ENCODE data around the gene P2RY2.
"Not testable (repeated sequence)": the region's sequence is repeated elsewhere in the genome, so short reads cannot be mapped to it uniquely, and the experiment has no call there.

P2RY2 gene

DNA sequence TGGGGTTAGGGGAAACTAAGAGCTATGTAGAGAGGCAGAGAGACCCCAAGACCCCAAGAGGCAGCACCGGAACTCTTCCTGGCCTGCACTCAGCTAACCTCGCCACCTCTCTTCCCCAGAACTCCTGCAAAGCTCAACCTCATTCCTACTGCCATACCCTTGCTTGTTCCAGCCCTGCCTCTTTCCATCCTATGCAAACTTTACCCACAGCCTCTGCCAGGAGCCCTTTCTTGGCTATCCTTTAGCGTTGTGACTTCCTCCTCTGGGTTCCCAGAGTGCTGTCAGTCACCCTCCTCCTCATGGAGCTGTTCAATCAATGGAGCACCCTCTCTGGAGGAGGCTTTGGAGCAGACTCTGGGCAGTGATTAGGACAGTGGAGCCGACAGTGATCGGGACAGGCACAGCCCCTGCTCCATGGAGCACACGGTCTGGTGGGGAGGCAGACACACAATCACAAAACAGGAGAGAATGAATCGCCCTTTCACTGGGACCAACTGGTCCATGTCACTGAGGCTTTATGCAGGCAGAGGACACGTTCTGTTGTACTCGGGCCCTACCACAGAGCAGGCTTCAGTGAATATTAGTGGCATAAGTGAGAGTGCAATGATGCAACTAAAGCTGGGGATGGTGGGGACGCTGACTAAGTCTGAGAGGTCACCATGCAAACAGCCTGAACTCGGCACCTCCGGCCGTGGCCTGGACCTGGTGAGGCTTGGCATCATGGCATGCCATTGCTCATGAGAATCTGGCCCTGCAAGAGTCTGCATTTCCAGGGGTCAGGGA lies 24.6 kb upstream of the P2RY2 start:
- Mint-ChIP-seq H3K9me3 (no peaks in the 10 kb centered on the region), H3K27ac (no peak overlapping the region), H3K36me3 (ENCODE audit: low read depth) (no peaks in the 10 kb centered on the region), H3K27me3 (ENCODE audit: low read depth) (peaks cover 7% of the 10 kb centered on the region), H3K4me1 (ENCODE audit: low read depth) (peaks cover 9% of the 10 kb centered on the region), H3K4me3 (no peak overlapping the region)
- DNase-seq (ENCODE audit: low spot score), result no peak

DNA sequence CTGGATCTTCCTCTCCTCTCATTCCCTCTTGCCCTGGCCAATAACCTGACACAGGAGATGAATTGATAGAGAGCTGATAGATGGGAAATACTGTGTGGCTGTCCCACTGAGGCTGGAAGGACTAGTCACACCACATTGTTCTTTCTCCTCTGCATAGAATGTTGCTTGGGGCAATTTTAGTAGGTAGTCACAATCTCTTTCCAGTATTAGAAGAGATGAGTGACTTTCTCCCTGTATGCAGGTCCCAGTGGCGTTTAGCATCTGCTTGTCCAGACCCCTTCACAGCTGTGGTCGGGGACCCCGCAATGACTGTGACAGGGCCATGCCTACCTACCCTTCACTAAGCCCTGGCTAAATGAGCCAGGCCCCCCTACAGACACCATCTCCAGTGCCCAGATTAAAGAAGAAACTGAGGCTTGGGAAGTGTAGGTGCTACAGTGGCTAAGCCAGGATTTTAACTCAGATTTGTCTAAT lies 24.0 kb upstream of the P2RY2 start:
- H3K9me3 Mint-ChIP-seq, result no peaks in the 10 kb centered on the region
- no peak overlapping the region for H3K27ac Mint-ChIP-seq
- peaks cover 9% of the 10 kb centered on the region for H3K27me3 Mint-ChIP-seq (ENCODE audit: low read depth)
- peaks cover 9% of the 10 kb centered on the region for H3K4me1 Mint-ChIP-seq (ENCODE audit: low read depth)
- DNase-seq (ENCODE audit: low spot score), result no peak
- no peak overlapping the region for H3K4me3 Mint-ChIP-seq
- no peaks in the 10 kb centered on the region for H3K36me3 Mint-ChIP-seq (ENCODE audit: low read depth)

DNA sequence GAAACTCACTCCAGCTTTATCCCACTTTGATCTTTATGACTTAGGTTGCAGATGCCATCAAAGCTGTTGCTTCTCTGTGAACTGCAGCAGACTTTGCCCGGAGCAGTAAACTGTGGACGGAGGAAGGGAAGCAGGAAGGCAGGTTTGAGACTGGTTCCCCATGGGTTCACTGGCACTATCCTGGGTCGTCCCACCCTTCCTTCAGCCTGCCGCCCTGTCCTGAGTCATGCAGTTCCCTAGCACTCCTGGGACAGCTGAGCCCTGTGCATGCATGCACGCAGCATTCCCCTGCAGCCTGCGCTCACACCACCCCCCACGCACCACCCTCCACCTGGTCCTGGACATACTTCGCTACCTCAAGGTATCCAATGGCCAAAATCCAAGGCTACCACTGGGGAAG lies 23.5 kb upstream of the P2RY2 start:
- DNase-seq (ENCODE audit: low spot score), result no peak
- peaks cover 9% of the 10 kb centered on the region for H3K4me1 Mint-ChIP-seq (ENCODE audit: low read depth)
- H3K27ac Mint-ChIP-seq, result no peak overlapping the region
- no peaks in the 10 kb centered on the region for H3K9me3 Mint-ChIP-seq
- H3K4me3 Mint-ChIP-seq, result no peak overlapping the region
- H3K27me3 Mint-ChIP-seq (ENCODE audit: low read depth), result peaks cover 9% of the 10 kb centered on the region
- H3K36me3 Mint-ChIP-seq (ENCODE audit: low read depth), result no peaks in the 10 kb centered on the region

DNA sequence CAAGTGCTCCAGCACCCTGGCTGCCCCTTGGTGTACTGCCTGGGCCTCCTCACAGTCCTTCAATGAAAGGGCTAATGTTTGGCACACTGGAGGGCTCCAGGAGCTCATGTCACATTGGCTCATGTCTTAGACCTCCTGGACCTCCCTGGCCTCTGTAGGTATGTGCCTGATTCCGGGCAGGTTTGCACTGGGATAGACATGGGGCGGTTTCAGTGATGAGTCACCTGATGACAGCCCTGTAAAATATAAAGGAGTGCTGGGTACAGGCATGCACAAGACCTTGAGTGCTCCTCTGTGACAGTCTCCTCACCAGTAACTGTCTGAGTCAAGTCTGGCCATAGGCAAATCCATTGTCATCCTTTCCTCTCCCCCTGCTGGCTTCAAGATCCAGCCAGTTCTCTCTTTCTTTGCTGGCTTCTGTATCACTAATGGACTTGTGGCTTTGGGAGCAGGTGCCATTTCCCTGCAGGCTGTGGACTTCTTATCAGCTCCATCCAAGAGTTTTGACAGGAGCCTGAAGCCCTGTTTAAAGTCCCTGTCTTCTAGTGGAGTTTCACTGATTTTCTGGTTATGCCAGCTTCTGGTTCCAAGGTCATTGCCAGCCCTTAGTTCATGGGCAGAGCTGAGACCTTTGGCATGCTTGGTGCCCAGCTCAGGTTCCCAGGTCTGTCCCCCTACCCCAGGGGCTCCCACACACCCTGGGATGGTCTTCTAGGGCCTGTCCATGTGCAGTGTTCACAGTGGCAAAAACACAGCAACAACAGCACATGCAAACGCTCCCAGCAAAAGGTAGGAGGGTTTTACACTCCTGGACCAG lies 22.7 kb upstream of the P2RY2 start:
- DNase-seq (ENCODE audit: low spot score), result no peak
- Mint-ChIP-seq H3K9me3 (no peaks in the 10 kb centered on the region), H3K27me3 (ENCODE audit: low read depth) (peaks cover 12% of the 10 kb centered on the region), H3K27ac (no peak overlapping the region), H3K36me3 (ENCODE audit: low read depth) (no peaks in the 10 kb centered on the region), H3K4me3 (no peak overlapping the region), H3K4me1 (ENCODE audit: low read depth) (peaks cover 9% of the 10 kb centered on the region)

DNA sequence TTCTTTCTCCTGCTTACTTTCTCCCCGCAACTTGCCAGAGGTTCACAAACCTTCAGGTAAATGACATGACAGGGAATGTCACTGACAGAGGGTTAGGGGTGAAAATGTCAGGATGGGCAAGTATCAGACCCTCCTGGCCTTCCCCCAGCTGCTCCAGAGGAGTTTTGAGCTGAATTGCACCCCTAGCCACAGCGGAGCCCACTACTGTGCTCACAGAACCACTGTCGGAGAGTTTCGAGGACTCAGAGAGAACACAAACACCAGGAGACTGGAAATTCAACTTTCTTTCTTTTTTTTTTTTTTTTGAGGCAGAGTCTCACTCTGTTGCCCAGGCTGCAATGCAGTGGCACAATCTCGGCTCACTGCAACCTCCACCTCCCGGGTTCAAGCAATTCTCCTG lies 21.5 kb upstream of the P2RY2 start:
- no peak for DNase-seq (ENCODE audit: low spot score)
- Mint-ChIP-seq H3K36me3 (ENCODE audit: low read depth) (no peaks in the 10 kb centered on the region), H3K4me3 (no peak overlapping the region), H3K27ac (no peak overlapping the region), H3K27me3 (ENCODE audit: low read depth) (peaks cover 8% of the 10 kb centered on the region), H3K4me1 (ENCODE audit: low read depth) (no peaks in the 10 kb centered on the region), H3K9me3 (no peaks in the 10 kb centered on the region)

DNA sequence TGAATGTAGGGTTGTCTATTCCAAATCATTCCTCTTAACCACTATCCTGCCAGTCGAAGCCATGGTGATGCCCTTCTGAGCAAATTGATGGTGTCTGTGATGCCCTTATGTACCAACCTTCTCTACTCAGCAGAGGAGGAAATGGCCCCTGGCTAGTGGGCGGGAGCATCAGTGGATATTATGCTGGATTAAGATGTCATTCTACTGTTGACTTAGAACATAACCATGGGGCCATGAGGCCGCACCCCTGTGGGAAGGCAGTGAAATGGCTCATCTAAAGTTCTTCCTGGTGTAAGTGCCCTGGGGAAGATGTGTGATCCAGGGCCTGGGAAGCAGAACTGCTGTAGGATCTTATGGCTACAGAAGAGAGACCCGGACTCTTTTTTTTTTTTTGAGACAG lies 20.7 kb upstream of the P2RY2 start:
- no peaks in the 10 kb centered on the region for H3K36me3 Mint-ChIP-seq (ENCODE audit: low read depth)
- no peak overlapping the region for H3K4me3 Mint-ChIP-seq
- no peak overlapping the region for H3K27ac Mint-ChIP-seq
- peaks cover 8% of the 10 kb centered on the region for H3K27me3 Mint-ChIP-seq (ENCODE audit: low read depth)
- H3K4me1 Mint-ChIP-seq (ENCODE audit: low read depth), result no peaks in the 10 kb centered on the region
- H3K9me3 Mint-ChIP-seq, result no peaks in the 10 kb centered on the region
- DNase-seq (ENCODE audit: low spot score), result no peak

DNA sequence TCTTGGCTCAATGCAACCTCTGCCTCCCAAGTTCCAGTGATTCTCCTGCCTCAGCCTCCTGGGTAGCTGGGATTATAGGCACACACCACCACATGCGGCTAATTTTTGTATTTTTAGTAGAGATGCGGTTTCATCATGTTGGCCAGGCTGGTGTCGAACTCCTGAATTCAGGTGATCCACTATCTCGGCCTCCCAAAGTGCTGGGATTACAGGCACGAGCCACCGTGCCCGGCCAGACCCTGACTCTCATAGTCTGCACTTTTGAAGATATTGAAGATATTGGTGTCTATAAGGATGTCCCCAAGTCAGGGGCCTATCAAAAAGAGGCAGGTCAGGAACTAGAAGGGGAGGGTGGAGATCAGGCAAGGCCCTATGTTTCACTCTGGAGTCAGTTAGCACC lies 20.3 kb upstream of the P2RY2 start:
- DNase-seq (ENCODE audit: low spot score); H3K4me1 Mint-ChIP-seq (ENCODE audit: low read depth); H3K4me3 Mint-ChIP-seq; H3K9me3 Mint-ChIP-seq; H3K36me3 Mint-ChIP-seq (ENCODE audit: low read depth); H3K27ac Mint-ChIP-seq; H3K27me3 Mint-ChIP-seq (ENCODE audit: low read depth): not testable (repeated sequence)

DNA sequence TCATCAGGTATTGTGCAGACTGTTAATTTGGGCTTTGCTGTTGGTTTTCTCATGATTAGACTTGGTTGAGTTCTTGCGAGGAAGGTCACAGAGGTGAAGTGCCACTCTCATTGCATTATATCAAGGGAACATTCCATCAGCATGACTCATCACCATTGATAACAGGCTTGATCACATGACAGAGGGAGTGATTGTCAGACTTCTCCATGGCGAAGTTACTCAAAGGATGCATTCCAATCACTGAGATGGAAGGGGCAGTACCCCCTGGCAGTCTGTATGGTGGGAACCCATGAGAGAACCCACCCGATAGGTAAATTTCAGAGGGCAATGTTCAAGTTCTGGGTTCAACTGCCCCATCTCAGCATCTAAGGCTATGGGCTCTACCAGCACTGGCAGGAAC lies 19.4 kb upstream of the P2RY2 start:
- H3K27ac Mint-ChIP-seq, result no peak overlapping the region
- DNase-seq (ENCODE audit: low spot score), result no peak
- no peak overlapping the region for H3K4me3 Mint-ChIP-seq
- peaks cover 12% of the 10 kb centered on the region for H3K27me3 Mint-ChIP-seq (ENCODE audit: low read depth)
- no peaks in the 10 kb centered on the region for H3K4me1 Mint-ChIP-seq (ENCODE audit: low read depth)
- no peaks in the 10 kb centered on the region for H3K36me3 Mint-ChIP-seq (ENCODE audit: low read depth)
- no peaks in the 10 kb centered on the region for H3K9me3 Mint-ChIP-seq

DNA sequence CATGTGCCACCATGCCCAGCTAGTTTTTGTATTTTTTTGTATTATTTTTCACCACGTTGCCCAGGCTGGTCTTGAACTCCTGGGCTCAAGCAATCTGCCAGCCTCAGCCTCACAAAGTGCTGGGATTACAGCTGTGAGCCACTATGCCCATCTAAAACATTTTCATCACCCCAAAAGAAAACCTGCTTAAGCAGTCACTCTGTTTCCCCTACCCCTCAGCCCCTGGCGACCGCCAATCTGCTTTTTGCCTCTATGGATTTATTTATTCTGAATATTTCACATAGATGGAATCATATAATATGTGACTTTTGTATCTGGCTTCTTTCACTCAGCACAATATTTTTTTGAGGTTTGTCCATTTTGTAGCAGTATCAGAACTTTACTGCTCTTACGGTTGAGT lies 18.6 kb upstream of the P2RY2 start:
- H3K9me3 Mint-ChIP-seq, result no peaks in the 10 kb centered on the region
- no peak for DNase-seq (ENCODE audit: low spot score)
- H3K4me1 Mint-ChIP-seq (ENCODE audit: low read depth), result no peaks in the 10 kb centered on the region
- H3K4me3 Mint-ChIP-seq, result no peak overlapping the region
- peaks cover 16% of the 10 kb centered on the region for H3K27me3 Mint-ChIP-seq (ENCODE audit: low read depth)
- H3K27ac Mint-ChIP-seq, result no peak overlapping the region
- H3K36me3 Mint-ChIP-seq (ENCODE audit: low read depth), result no peaks in the 10 kb centered on the region

DNA sequence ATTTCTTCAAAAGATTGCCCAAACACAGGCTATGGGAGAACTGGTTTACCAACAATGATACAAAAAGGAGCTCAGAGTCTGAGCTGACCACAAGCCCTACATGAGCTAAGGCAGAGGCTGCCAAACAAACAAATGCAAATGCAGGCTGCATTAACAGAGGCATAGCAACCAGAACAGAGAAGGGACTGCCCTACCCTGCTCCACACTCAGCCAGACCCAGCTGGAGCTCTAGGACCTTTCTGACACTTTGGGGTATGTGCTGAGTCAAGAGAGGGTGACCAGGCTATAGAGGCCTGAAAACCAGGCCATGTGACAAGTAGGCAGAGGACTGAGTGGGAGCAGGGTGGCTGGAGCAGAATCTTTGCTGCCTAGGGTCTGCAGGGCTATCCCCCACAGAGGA lies 17.8 kb upstream of the P2RY2 start:
- no peak for DNase-seq (ENCODE audit: low spot score)
- Mint-ChIP-seq H3K36me3 (ENCODE audit: low read depth) (no peaks in the 10 kb centered on the region), H3K4me1 (ENCODE audit: low read depth) (peaks cover 3% of the 10 kb centered on the region), H3K9me3 (no peaks in the 10 kb centered on the region), H3K27me3 (ENCODE audit: low read depth) (peaks cover 18% of the 10 kb centered on the region), H3K4me3 (no peak overlapping the region), H3K27ac (no peak overlapping the region)

DNA sequence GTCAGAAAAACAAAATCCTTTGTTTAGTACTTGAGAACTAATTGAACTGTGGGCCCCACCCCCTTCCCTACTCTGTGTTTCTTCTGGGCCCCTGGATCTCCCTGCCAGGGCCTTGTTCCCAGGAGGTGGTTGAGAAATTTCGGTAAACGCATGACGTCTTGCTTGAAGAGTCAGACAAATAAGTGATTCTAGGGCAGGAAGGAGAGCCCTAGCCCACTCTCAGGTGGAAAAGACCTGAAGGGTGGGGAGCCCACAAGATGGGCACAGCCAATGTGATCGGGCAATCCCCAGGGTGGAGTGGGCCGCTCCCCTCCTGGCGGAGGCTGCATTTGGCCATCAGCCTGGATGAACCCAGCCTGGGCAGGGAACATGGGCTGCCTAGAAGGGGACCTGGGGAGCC lies 16.8 kb upstream of the P2RY2 start:
- no peak overlapping the region for H3K4me3 Mint-ChIP-seq
- H3K9me3 Mint-ChIP-seq, result no peaks in the 10 kb centered on the region
- peaks cover 28% of the 10 kb centered on the region for H3K27me3 Mint-ChIP-seq (ENCODE audit: low read depth)
- no peaks in the 10 kb centered on the region for H3K36me3 Mint-ChIP-seq (ENCODE audit: low read depth)
- DNase-seq (ENCODE audit: low spot score), result no peak
- peaks cover 4% of the 10 kb centered on the region for H3K4me1 Mint-ChIP-seq (ENCODE audit: low read depth)
- no peak overlapping the region for H3K27ac Mint-ChIP-seq

DNA sequence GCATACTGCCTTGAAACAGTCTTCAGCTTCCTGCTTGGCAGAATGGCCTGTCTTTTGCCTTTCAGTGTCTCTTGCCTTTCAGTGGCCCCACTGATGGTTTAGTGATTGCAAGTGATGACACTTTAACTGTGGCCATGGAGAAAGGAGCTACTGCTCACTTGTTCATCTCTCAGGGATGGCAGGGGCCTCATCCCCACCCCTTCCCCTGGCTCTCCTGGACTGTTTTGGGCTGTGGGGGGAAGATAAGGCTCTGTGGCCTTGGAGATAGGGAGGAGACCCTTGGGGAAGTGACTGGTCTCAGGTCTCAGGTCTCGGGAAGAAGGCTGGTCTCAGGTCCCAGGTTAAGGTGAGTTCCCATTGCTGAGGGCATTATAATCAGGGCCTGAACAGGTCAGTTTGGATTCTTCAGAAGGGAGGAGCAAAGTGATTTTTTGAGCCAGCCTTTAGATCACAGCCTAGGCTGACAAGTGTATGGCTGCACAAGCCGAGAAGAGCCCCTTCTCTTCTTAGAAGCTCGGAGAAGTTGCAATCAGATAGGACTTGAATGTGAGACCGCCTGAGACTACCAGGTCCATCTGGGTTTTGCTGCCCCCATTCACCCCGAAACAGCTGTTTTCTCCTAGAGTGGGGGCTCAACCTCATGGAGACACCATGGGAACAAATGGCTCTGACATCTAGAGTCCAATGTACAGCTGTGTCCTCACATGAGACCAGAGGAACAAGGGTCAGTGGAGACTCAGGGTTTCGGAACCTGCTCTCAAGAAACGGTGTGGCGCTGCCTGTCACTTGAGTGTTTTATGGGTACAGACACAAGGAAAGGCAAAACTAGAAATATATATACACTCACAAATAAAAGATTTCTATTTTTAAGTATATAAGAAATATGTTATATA lies 15.9 kb upstream of the P2RY2 start:
- H3K27ac Mint-ChIP-seq, result no peak overlapping the region
- peaks cover 4% of the 10 kb centered on the region for H3K4me1 Mint-ChIP-seq (ENCODE audit: low read depth)
- no peak overlapping the region for H3K4me3 Mint-ChIP-seq
- no peaks in the 10 kb centered on the region for H3K36me3 Mint-ChIP-seq (ENCODE audit: low read depth)
- no peaks in the 10 kb centered on the region for H3K9me3 Mint-ChIP-seq
- no peak for DNase-seq (ENCODE audit: low spot score)
- peaks cover 31% of the 10 kb centered on the region for H3K27me3 Mint-ChIP-seq (ENCODE audit: low read depth)

DNA sequence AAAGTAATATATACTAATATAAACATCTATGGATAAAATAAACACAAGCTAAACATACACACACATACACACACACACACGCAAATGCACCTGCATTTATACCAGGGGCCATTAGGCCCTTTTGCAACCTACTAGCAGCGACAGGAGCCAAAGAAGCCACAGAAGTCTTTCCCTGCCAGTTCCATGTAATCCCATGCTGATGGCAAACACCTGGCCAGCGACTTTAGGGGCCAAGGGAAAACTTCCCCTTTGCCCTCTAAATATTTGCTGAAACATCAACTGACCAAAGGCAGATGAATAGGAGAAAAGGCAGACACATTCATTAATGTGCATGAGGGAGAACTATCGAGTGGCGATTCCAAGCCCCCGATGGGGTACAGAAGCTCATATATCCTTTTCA lies 14.8 kb upstream of the P2RY2 start:
- no peaks in the 10 kb centered on the region for H3K9me3 Mint-ChIP-seq
- H3K27me3 Mint-ChIP-seq (ENCODE audit: low read depth), result peaks cover 34% of the 10 kb centered on the region
- no peak overlapping the region for H3K27ac Mint-ChIP-seq
- peaks cover 4% of the 10 kb centered on the region for H3K4me1 Mint-ChIP-seq (ENCODE audit: low read depth)
- no peaks in the 10 kb centered on the region for H3K36me3 Mint-ChIP-seq (ENCODE audit: low read depth)
- no peak overlapping the region for H3K4me3 Mint-ChIP-seq
- DNase-seq (ENCODE audit: low spot score), result no peak

DNA sequence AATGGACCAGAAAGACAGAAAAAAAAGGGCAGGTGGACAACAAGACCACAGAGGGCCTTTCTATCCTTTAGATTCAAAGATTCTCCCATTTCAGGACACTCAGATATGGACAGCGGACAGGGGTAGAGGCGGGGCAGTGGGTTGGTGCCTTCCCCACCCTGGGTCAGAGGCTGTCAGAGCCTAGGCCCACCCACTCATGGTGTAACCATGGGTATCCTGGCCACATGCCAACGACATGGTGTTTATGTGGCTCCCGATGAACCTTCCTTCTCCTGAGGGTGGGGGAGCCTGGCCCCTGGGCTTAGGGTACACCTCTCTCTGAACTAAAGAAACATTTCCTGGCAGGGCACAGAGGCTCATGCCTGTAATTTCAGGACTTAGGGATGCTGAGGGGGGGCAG lies 14.3 kb upstream of the P2RY2 start:
- Mint-ChIP-seq H3K27ac (no peak overlapping the region), H3K9me3 (no peaks in the 10 kb centered on the region), H3K4me3 (no peak overlapping the region), H3K4me1 (ENCODE audit: low read depth) (peaks cover 4% of the 10 kb centered on the region), H3K27me3 (ENCODE audit: low read depth) (peaks cover 35% of the 10 kb centered on the region), H3K36me3 (ENCODE audit: low read depth) (no peaks in the 10 kb centered on the region)
- DNase-seq (ENCODE audit: low spot score), result no peak

All from T-helper 2 cell treated with Interferon-gamma antibody and Interleukin-4, amounts not matched to agents 5 μg/mL and 100 μg/mL, for 36 hours (primary cell).